ENCODE data around the gene SEMA4D. TPM values are rescaled to one million over a fixed set of nuclear protein-coding genes. Genes with fewer than 3 reads are reported as not detected.

SEMA4D gene
- total and polyA plus RNA-seq, 2 of the 13 experiments (the other 11 are each of a cell fraction or from before 2014, with no cell fraction given): 0.13 to 0.16 TPM

GRCh38 chr9:89448821-89449220 is 49.1 kb downstream of the SEMA4D start:
- Histone ChIP-seq H3K4me1 (ENCODE audit: insufficient read depth, low read length) (no peaks in the 10 kb centered on the region), H3K36me3 (replicated peaks in 1 of 2; ENCODE audit: control insufficient read depth in 1 of 2, insufficient read depth in 2 of 2, low read length in 2 of 2) (no peaks in the 10 kb centered on the region), H3K27me3 (ENCODE audit: control insufficient read depth in 1 of 2, insufficient read depth in 2 of 2, low read length in 2 of 2) (peaks cover 2 to 10% of the 10 kb centered on the region in 2 experiments; a peak in 3 of 5 replicates), H3K4me3 (replicated peaks in 1 of 3; ENCODE audit: insufficient read depth in 1 of 3, low read depth in 2 of 3, low read length in 3 of 3) (no peak overlapping the region), H2AFZ (ENCODE audit: low read length) (no peak overlapping the region), H3K4me2 (ENCODE audit: low read depth, low read length) (no peak overlapping the region), H3K9ac (ENCODE audit: insufficient read depth, low read depth, low read length) (no peak overlapping the region), H3K27ac (ENCODE audit: extremely low read length, insufficient read depth, low read length) (no peak overlapping the region), H3K79me2 (ENCODE audit: insufficient read depth, low read length) (no peaks in the 10 kb centered on the region), H3K9me3 (ENCODE audit: low read length) (no peaks in the 10 kb centered on the region), H4K20me1 (ENCODE audit: insufficient read depth, low read length) (no peaks in the 10 kb centered on the region)
- FAIRE-seq (no peak), ATAC-seq (no peak), DNase-seq (ENCODE audit: low spot score) (no peak)
- POLR2A ChIA-PET: no interaction called here
- in situ Hi-C loops (cut with HindIII; ENCODE audit: extremely low pct_ligation_motif_present, low pct_unique_long_range_greater_than_20kb) (no loop called here), intact Hi-C loops (cut with micrococcal nuclease; ENCODE audit: unreplicated experiment) (no loop called here)
- BruUV-seq (replicated peaks): no TSS peak
- TF ChIP-seq ZEB1 (IDR thresholded peaks at IDR 0.05; ENCODE audit: insufficient replicate concordance, low read depth): no peak
- TF ChIP-seq SNRNP70 (IDR thresholded peaks at IDR 0.05; ENCODE audit: low read depth, low read length): no peak
- no peak for TF ChIP-seq ZNF891 (CRISPR knock-in tag; IDR thresholded peaks at IDR 0.05)
- TF ChIP-seq IRX3 (CRISPR knock-in tag; IDR thresholded peaks at IDR 0.05; ENCODE audit: borderline replicate concordance, low read depth): no peak
- TF ChIP-seq STAG1 (CRISPR knock-in tag; IDR thresholded peaks at IDR 0.05): no peak
- TF ChIP-seq, protein P1, sequence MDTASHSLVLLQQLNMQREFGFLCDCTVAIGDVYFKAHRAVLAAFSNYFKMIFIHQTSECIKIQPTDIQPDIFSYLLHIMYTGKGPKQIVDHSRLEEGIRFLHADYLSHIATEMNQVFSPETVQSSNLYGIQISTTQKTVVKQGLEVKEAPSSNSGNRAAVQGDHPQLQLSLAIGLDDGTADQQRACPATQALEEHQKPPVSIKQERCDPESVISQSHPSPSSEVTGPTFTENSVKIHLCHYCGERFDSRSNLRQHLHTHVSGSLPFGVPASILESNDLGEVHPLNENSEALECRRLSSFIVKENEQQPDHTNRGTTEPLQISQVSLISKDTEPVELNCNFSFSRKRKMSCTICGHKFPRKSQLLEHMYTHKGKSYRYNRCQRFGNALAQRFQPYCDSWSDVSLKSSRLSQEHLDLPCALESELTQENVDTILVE (CRISPR knock-in tag; IDR thresholded peaks at IDR 0.05): no peak
- WGBS (ENCODE audit: low lambda C conversion rate): 38% methylated on average over 8 of the region's 8 CpGs
- CTCF ChIA-PET (ENCODE audit: low intra/inter-chr PET ratio, low total read pairs): no interaction called here

- no peaks in the 10 kb centered on the region for H3K36me3 ChIP-seq (replicated peaks in 1 of 2; ENCODE audit: control insufficient read depth in 1 of 2, insufficient read depth in 2 of 2, low read length in 2 of 2)
- no peaks in the 10 kb centered on the region for H3K79me2 ChIP-seq (ENCODE audit: insufficient read depth, low read length)
- H3K27me3 ChIP-seq (ENCODE audit: control insufficient read depth in 1 of 2, insufficient read depth in 2 of 2, low read length in 2 of 2): peaks cover 2 to 13% of the 10 kb centered on the region in 2 experiments; a peak in 3 of 5 replicates
- POLR2A ChIA-PET: no interaction called here
- CTCF ChIA-PET (ENCODE audit: low intra/inter-chr PET ratio, low total read pairs): no interaction called here
- no peak for DNase-seq (ENCODE audit: low spot score)
- no peaks in the 10 kb centered on the region for H4K20me1 ChIP-seq (ENCODE audit: insufficient read depth, low read length)
- no peaks in the 10 kb centered on the region for H3K4me1 ChIP-seq (ENCODE audit: insufficient read depth, low read length)
- BruUV-seq (replicated peaks): no TSS peak
- no peak overlapping the region for H2AFZ ChIP-seq (ENCODE audit: low read length)
- no peak overlapping the region for H3K27ac ChIP-seq (ENCODE audit: extremely low read length, insufficient read depth, low read length)
- ATAC-seq: no peak
- H3K9me3 ChIP-seq (ENCODE audit: low read length): no peaks in the 10 kb centered on the region
- in situ Hi-C loops (cut with HindIII; ENCODE audit: extremely low pct_ligation_motif_present, low pct_unique_long_range_greater_than_20kb) (no loop called here), intact Hi-C loops (cut with micrococcal nuclease; ENCODE audit: unreplicated experiment) (no loop called here)
- H3K9ac ChIP-seq (ENCODE audit: insufficient read depth, low read depth, low read length): no peak overlapping the region
- WGBS (ENCODE audit: low lambda C conversion rate): 10% methylated on average over 2 of the region's 11 CpGs
- no peak for FAIRE-seq
- H3K4me3 ChIP-seq (replicated peaks in 1 of 3; ENCODE audit: insufficient read depth in 1 of 3, low read depth in 2 of 3, low read length in 3 of 3): no peak overlapping the region
- H3K4me2 ChIP-seq (ENCODE audit: low read depth, low read length): no peak overlapping the region
- TF ChIP-seq SKI (IDR thresholded peaks at IDR 0.05; ENCODE audit: partially characterized antibody) (no peak), ZNF484 (CRISPR knock-in tag; IDR thresholded peaks at IDR 0.05; ENCODE audit: borderline replicate concordance, low read depth) (no peak), NKX3-1 (CRISPR knock-in tag; IDR thresholded peaks at IDR 0.05) (no peak), ZNF770 (CRISPR knock-in tag; IDR thresholded peaks at IDR 0.05) (no peak), REXO4 (CRISPR knock-in tag; IDR thresholded peaks at IDR 0.05; ENCODE audit: borderline replicate concordance) (no peak), ZNF777 (CRISPR knock-in tag; IDR thresholded peaks at IDR 0.05) (no peak), FOSL2 (CRISPR knock-in tag; IDR thresholded peaks at IDR 0.05) (no peak), ZNF883 (CRISPR knock-in tag; IDR thresholded peaks at IDR 0.05; ENCODE audit: not compliant biosample characterization) (no peak), ZNF749 (CRISPR knock-in tag; IDR thresholded peaks at IDR 0.05; ENCODE audit: borderline replicate concordance) (no peak)
- TF ChIP-seq, protein P2, sequence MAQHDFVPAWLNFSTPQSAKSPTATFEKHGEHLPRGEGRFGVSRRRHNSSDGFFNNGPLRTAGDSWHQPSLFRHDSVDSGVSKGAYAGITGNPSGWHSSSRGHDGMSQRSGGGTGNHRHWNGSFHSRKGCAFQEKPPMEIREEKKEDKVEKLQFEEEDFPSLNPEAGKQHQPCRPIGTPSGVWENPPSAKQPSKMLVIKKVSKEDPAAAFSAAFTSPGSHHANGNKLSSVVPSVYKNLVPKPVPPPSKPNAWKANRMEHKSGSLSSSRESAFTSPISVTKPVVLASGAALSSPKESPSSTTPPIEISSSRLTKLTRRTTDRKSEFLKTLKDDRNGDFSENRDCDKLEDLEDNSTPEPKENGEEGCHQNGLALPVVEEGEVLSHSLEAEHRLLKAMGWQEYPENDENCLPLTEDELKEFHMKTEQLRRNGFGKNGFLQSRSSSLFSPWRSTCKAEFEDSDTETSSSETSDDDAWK (CRISPR knock-in tag; IDR thresholded peaks at IDR 0.05): no peak
These were observed 49.5 kb downstream of the SEMA4D start for GRCh38 chr9:89448381-89448780.
